ENCODE data around the gene RUSF1.

DNA sequence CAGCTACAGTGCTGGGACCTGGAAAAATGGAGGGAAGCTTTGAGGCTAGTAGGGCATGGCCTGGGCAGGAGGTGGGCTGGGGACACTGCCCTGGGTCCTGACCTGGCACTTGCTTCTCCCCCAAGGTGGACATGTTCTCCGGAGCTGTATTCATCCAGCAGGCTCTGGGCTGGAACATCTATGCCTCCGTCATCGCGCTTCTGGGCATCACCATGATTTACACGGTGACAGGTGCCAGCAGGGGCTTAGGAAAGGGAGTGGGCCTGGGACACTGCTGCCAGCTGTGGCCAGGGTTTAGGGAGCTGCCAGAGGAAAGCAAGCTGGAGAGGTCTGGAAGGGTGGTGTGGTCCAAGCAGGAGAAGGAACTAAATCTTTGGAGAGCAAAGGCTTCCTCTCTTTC lies 22.1 kb downstream of the RUSF1 start:
- TF ChIP-seq, protein P1, sequence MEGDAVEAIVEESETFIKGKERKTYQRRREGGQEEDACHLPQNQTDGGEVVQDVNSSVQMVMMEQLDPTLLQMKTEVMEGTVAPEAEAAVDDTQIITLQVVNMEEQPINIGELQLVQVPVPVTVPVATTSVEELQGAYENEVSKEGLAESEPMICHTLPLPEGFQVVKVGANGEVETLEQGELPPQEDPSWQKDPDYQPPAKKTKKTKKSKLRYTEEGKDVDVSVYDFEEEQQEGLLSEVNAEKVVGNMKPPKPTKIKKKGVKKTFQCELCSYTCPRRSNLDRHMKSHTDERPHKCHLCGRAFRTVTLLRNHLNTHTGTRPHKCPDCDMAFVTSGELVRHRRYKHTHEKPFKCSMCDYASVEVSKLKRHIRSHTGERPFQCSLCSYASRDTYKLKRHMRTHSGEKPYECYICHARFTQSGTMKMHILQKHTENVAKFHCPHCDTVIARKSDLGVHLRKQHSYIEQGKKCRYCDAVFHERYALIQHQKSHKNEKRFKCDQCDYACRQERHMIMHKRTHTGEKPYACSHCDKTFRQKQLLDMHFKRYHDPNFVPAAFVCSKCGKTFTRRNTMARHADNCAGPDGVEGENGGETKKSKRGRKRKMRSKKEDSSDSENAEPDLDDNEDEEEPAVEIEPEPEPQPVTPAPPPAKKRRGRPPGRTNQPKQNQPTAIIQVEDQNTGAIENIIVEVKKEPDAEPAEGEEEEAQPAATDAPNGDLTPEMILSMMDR (optimal IDR thresholded peaks at IDR 0.05 in 1 of 3, IDR thresholded peaks at IDR 0.05 in 1 of 3, conservative IDR thresholded peaks at IDR 0.05 in 1 of 3; ENCODE audit: extremely low read depth in 1 of 3, insufficient read depth in 2 of 3, low read length in 3 of 3): no peak
- no peak for TF ChIP-seq EZH2 (IDR thresholded peaks at IDR 0.05; ENCODE audit: low read length)
